ENCODE results near the gene NUB1.
A peak's percentile ranks its signal among the peaks of the same experiment; 100 is the strongest.

GRCh38 chr7:151340794-151341356 is 737 bp upstream of the NUB1 start:
- TF ChIP-seq CTCF (IDR thresholded peaks at IDR 0.05) (peak in 3 of 6 experiments; percentile 14 to 29 (median 28)), POLR2A (IDR thresholded peaks at IDR 0.05) (no peak)
